Muscle of arm (tissue), 12 donors: Measurements from ENCODE around the gene SH3BP1. TPM values are rescaled to one million over a fixed set of nuclear protein-coding genes. Genes with fewer than 3 reads are reported as not detected.

ENCODE experiments used
- DNase-seq: peaks from one replicate; pipeline ENCODE4 v3.0.0-alpha.2; 2013
- polyA plus RNA-seq, 12 donors: library from polyadenylated mRNA; unstranded; fragments of 120-200 nt; gene quantifications; one replicate each; pipeline ENCODE4 v1.2.1, GENCODE V29; 2013; ENCODE audit not compliant: insufficient read length in 12 of 12

Gene SH3BP1
- polyA plus RNA-seq, 12 donors = 5.2 to 27.2 (median 9.2) TPM; not detected in 1

- DNase-seq = peak; percentile 100
Measured at GRCh38 chr22:37658133-37659065, 18.9 kb downstream of the SH3BP1 start, which contains the start of gene PDXP. Gene PDXP (plus strand): TSS chr22:37658723. CDS start chr22:37658783, 60 bp downstream.

DNA sequence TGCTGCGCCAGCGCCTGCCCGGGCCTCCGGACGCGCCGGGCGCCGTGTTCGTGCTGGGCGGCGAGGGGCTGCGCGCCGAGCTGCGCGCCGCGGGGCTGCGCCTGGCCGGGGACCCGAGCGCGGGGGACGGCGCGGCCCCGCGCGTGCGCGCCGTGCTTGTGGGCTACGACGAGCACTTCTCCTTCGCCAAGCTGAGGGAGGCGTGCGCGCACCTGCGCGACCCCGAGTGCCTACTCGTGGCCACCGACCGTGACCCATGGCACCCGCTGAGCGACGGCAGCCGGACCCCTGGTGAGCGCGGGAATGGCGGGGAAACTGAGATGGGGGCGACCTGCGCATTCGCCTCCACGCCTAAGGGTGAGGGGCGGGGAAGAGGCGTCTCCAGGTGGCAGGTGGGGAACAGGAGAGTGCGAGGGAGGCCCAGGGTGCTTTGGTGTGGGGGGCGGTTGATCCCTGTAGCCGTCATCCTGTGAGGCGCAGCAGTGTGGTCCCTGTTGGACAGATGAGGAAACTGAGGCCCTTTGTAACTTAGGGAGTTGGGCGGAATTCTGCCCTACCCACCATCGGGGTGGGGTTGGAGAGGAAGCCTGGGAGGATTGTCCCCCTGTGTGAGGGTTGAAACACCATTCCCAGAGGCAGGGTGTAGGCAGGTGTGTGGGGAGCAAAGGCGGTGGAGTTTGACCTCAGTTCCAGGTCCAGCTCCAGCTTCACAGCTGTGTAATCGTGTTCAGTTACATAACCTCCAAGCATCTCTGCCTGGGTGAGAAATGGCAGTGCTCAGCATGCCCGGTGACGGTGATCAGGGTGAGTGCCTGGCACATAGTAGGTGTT lies 19.8 kb downstream of the SH3BP1 start:
- no peak for DNase-seq

GRCh38 chr22:37659897-37660708 lies 20.6 kb downstream of the SH3BP1 start:
- no peak for DNase-seq

DNA sequence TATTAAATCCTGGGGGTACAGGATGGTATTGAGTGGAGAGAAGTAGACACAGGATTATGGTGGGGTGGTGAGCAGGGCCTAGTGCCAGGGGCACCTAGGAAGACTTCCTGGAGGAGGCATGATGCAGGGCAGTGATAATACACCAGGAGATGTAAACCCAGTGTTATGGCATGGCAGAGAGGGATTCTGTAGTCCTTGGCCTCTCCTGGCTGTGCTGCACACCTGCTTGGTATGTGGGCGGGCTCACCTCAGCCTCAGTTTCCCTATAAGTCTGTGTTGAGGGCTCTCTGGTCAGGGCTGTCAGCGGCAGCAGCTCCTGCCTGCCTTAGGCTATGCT lies 21.2 kb downstream of the SH3BP1 start:
- DNase-seq = no peak

DNA sequence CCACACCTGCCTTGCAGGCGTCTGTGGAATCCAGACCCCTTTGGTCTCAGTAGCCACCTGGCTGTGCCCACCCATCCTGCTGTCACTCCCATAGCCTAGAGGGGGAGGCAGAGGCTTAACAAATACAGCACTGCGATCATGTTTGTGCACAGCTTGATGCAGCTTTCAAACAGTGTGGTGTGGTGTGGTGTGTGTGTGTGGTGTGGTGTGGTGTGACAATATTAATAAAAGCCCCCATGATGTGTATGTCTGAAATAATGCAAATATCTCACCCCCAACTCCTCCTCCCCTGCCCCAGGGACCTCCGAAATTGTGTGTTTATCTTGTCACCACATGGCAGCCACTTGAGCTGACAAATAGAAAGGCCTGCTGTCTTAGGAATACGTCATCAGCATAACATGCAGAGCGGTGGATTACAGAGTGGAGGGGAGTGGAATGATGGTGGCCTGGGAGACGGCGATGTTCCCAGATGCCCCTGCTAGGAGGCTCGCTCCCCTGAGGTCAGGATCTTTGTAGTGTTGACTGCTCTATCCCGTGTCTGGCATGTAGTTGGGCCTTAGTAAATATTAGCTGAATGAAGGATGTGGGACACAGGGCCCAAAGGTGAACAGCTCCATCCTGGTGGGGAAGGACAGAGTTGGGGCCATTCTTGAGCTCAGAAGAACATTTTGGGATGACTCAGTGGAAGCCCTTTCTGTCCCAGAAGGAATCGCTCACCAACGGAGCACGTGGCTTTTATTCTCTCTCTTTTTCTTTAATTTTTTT lies 21.9 kb downstream of the SH3BP1 start:
- DNase-seq = peak; percentile 66

GRCh38 chr22:37662039-37662438 lies 22.6 kb downstream of the SH3BP1 start:
- no peak for DNase-seq

DNA sequence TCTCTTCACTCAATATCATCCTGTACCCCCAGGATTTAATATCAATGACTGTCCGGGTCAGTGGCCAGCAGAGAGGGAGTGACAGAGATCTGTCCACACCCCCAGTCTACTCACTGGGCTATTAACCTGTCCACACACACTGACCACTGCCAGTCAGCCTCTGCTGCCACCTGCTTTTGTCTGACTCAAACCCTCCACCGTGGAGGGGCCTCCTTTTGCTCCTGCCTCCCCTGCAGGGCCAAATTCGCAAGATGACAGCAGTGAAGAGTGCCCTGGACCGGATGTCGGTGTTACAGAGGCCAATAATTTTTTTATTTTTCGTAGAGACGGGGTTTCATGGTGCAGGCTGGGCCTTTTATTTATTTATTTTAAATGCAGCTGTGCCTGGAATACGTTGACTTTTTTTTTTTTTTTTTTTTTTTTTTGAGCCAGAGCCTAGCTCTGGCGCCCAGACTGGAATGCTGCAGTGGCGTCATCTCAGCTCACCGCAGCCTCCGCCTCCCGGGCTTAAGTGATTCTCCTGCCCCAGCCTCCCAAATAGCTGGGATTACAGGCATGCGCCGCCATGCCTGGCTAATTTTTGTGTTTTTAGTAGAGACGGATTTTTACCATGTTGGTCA lies 24.2 kb downstream of the SH3BP1 start:
- no peak for DNase-seq

DNA sequence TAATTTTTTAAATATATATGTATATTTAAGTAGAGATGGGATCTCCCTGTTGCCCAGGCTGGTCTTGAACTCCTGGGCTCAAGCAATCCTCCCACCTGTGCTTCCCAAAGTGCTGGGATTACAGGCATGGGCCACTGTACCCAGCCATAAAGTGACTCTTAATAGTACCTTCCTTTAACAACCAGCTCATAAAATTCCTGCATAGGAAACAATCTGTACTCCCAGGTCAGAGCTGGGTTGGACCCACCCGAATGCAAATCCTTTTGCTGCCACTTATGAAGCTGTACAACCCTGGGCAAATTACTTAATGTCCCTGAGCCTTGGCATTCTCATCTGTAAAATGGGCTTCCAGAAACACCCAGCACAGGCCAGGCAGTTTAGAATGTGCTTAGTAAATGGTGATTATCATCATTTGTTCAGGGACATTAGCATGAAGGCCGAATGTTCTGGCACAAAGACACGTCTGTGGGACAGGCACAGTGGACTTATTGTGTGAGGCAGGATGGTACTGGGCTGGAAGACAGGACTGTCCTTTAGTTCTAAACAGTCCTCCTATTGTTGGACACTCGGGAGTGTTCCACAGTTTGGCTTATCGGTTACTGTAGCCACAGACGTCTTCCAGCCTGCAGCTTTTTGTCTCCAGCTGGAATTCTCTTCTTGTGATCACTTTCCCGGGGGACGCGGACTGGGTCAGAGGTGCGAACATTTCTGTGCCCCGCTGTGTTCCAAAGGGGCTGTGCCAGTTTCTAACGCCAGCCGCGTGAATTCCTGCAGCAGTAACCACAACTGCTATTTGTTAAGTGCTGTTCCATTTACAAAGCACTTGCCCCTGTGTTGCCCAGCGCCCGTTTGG lies 25.0 kb downstream of the SH3BP1 start:
- DNase-seq = no peak

- DNase-seq = no peak
Measured at GRCh38 chr22:37665487-37665886, 26.0 kb downstream of the SH3BP1 start.

- DNase-seq = no peak
Measured at GRCh38 chr22:37669586-37669985, 30.1 kb downstream of the SH3BP1 start.

GRCh38 chr22:37672206-37672919 lies 32.9 kb downstream of the SH3BP1 start:
- DNase-seq = no peak

DNA sequence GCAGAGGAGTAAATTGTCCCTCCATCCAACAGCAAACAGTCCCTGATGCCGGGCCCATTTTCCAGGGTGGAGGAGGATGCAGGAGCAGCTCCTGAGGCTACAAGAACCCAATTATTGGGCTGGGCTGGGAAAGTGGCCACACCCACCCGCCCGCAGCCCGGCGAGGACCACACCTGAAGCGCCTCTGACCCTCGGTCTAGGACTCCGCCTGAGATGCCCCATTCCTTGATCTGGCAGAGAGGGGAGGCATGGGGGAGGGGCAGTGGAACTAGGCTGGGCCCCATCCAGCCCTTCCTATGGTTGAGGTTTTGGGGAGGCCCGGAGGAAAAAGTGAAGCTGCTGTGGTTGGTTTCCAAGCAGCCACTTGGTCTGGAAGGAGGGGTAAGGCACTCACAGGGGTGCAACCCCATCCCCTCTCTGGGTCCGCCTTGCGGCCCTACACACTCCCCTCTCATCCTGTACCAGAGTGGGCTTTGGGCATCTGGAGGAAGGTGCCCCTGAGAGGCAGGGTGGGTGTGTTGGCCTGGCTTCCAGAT lies 33.5 kb downstream of the SH3BP1 start:
- DNase-seq = no peak

DNA sequence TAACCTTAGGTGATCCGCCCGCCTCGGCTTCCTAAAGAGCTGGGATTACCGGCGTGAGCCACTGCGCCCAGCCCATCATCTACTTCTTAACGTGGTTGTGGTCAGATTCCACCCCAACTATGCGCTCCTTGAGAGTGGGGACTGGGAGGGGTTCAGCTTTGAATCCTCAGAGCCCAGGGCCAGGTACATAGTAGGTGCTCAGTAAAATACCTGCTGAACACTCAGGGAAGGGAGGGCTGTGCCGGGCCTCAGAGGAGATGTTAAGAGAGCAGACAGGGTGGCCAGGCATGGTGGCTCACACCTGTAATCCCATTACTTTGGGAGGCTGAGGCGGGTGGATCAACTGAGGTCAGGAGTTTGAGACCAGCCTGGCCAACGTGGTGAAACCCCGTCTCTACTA lies 34.8 kb downstream of the SH3BP1 start:
- no peak for DNase-seq

GRCh38 chr22:37674951-37675929 lies 35.8 kb downstream of the SH3BP1 start, which contains the start of gene LGALS1:
Gene LGALS1 (plus strand): TSS chr22:37675636. CDS start chr22:37675703, 67 bp downstream.
- DNase-seq = peak; percentile 97

- peak; percentile 61 for DNase-seq
Measured at GRCh38 chr22:37675930-37676735, 36.7 kb downstream of the SH3BP1 start.
